H54 (cell line): ENCODE data around the gene SPTBN5.
A peak's percentile ranks its signal among the peaks of the same experiment; 100 is the strongest.

ENCODE experiments used
- DNase-seq: peaks from one replicate; pipeline ENCODE4 v3.0.0; 2011; ENCODE audit warnings: low spot score, mixed read lengths; ENCODE audit not compliant: insufficient read length
- FAIRE-seq: peaks from 3 replicates; lab custom pipeline; 2011; peaks lifted over from hg19 to GRCh38; lab: Jason Lieb, UNC
- POLR2A ChIP-seq: IDR thresholded peaks from 2 replicates; pipeline ENCODE4 v1.6.1; 2011; ENCODE audit warnings: low read depth, mild to moderate bottlenecking, low read length

Gene SPTBN5

DNA sequence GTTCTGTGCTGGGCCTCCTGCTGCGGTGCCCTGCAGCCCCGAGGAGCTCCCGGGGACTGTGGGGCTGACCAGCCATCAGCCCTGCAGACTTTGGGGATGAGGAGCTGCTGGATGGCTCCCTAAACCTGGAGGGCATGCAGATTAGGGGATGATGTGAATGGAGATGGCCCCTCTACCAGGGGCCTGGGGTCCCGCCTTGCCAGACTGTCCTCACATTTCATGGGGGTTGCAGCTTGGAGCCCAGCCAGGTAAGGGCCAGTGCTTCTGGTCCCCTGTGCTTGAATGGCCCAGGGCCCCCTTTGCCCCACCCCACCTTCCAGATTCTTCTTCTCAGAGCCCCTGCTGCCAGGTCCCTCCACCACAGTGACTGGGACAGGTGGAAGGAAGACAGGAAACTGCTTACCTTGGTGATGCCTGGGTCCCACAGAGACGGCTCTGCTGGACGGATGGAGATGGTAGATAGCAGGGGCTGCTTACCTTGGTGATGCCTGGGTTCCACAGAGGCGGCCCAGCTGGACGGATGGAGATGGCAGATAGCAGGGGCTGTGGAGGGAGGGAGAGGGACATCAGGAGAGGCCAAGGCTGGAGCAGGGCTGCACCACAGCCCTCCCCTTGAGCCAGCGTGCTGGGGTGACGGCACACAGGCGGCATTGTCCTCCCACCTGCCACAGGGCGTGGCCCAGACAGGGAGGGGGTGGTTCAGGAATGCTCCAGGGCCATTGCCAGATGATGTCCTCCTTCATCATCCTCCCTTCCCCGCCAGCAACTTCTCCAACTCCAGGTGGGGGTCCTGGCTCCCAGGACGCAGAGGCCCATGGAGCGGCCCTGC lies at the start of gene SPTBN5:
Gene SPTBN5 (minus strand): TSS at position 632 of the 829 bp plus-strand sequence. CDS start 556 bp downstream, at position 76.
- DNase-seq (no peak), FAIRE-seq (no peak)
- TF ChIP-seq POLR2A: no peak

DNA sequence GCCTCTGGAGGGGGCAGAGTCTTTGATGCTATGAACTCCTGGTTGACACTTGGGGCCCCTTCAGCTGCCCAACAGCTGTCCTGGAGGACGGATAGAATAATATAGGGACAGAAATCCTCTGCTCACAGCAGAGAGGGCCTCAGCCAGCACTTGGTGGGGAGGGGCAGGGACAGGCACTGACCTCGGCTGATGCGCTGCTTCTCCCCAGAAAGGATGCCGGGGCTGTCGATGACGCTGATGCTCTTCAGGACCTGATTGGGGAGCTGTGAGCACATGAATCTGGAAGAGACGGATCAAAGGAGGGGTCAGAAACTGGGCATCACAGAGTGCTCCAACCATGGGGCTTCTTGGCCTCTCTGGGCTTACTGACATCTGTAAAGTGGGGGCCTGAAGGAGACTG lies 49.0 kb upstream of the SPTBN5 start:
- no peak for FAIRE-seq

GRCh38 chr15:41941644-41942415 lies 48.0 kb upstream of the SPTBN5 start:
- TF ChIP-seq POLR2A: no peak
- FAIRE-seq (no peak), DNase-seq (no peak)

More for the DNA sequence above, 49.0 kb upstream of the SPTBN5 start:
- no peak for TF ChIP-seq POLR2A
- DNase-seq: no peak

- TF ChIP-seq POLR2A: no peak
- FAIRE-seq (no peak), DNase-seq (no peak)
Observed at GRCh38 chr15:41940441-41940857, 46.6 kb upstream of the SPTBN5 start.

- FAIRE-seq: no peak
- no peak for TF ChIP-seq POLR2A
Observed at GRCh38 chr15:41939986-41940385, 46.1 kb upstream of the SPTBN5 start.

GRCh38 chr15:41937568-41937923 lies 43.7 kb upstream of the SPTBN5 start:
- FAIRE-seq (no peak), DNase-seq (no peak)
- no peak for TF ChIP-seq POLR2A

More at GRCh38 chr15:41939986-41940385, 46.1 kb upstream of the SPTBN5 start:
- DNase-seq: no peak

DNA sequence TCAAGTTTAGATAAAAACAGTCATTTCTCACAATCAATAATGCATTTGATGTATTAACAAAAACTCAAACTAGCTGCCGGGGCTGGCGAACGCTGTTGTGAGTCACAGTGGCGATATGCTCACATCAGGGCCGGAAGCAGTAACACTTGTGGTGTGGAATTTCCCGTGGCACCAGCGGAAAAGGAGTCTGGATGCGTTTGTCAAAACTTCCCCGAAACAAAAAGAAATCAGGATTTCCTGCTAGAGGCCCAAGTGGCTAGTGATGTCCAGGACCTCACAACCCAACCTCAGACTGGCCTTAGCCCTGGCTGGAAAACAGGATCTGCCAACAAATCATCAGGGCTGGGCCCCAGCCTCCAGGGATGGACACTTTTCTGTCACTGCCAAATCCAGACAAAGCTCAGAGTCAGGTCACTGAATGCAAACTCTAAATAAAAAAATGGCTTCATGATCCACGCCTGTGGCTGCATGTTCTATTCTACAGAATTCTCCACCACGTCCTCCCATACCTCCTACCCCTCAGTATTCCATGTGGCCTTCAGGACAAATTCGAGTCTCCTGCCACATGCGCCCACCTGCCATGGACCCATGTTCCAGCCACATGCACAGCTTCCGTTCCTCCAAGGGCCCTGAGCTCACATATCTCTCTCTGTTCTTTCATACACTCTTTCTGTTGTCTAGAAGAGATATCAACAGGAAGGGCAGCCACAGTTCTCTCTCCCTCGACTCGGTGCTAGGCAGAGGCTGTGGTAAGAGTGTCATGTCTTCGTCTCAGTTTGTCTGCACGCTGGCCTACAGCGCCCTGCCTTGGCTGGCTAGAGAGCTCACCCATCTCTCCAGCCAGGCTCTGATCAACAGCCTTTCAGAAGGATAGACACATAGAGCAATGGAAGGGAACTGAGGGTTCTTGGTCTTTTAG lies 43.1 kb upstream of the SPTBN5 start:
- no peak for FAIRE-seq
- TF ChIP-seq POLR2A: no peak

GRCh38 chr15:41936155-41936554 lies 42.3 kb upstream of the SPTBN5 start:
- FAIRE-seq: no peak
- no peak for DNase-seq
- TF ChIP-seq POLR2A: no peak

More for the DNA sequence above, 43.1 kb upstream of the SPTBN5 start:
- DNase-seq: no peak

DNA sequence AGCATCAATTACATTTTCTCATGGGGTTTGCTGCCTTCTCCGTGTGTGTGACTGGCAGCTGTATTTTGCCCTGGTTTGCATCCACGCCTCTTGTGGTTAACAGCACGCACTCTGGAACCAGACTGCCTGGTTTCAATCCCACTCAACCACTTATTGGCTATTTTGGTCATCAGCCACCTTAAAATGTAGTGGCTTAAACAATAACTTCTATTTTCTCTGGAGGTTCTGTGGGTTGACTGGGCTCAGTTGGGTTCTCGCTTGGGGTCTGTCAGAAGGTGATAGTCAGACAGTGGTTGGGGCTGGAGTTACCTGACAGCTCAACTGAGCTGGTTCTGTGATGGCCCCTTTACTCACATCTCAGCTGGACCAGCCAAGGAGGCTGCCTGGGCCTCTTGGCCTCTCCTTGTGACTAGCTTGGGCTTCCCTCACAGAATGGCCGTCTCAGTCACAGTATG lies 41.7 kb upstream of the SPTBN5 start:
- FAIRE-seq: no peak
- TF ChIP-seq POLR2A: no peak

GRCh38 chr15:41934843-41935242 lies 41.0 kb upstream of the SPTBN5 start:
- TF ChIP-seq POLR2A: no peak
- DNase-seq (peak; percentile 62), FAIRE-seq (peak; percentile 62)

More for the DNA sequence above, 41.7 kb upstream of the SPTBN5 start:
- no peak for DNase-seq

DNA sequence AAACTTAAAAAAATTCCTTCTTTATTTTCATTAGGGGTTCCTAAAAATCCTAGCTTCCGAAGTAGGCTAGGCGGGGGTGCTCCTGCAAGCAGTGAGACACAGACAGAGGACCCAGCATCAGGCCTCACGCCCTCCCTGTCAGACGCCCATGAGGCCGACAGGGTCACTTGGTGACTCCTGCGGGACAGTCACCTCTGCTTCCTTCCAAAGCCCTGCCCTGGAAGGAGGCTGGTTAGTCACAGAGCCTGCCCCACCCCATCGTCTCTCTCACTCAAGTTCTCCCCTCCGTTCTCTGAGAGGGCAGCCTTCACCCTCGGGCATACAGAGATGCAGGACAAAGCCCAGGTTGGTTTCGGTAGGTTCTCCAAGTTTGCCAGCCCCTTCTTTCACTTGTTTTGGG lies 39.9 kb upstream of the SPTBN5 start:
- peak; percentile 50 for FAIRE-seq

DNA sequence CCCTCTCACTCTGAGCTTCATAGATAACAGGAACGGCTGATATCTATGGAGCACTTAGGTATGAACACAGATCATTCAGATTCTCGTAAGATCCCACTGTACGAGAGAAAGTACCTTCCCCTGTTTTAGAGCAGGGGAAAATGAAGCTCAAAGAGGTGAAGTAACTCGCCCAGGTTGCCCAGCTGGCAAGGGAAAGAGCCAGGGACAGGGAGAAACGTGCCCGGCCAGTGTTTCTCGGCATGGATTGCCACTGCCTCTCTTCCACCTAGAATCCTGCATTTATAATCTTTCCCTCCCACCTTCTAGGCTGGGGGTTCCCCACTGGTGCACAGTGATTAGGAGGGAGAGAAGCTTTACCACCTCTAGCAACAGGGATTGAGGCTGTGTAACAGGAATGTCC lies 39.5 kb upstream of the SPTBN5 start:
- FAIRE-seq (no peak), DNase-seq (no peak)
- TF ChIP-seq POLR2A: no peak

More for the DNA sequence above, 39.9 kb upstream of the SPTBN5 start:
- DNase-seq: peak; percentile 64
- TF ChIP-seq POLR2A: no peak
